Suprapubic skin (tissue), 4 donors: ENCODE data around the gene MTF1. TPM values are rescaled to one million over a fixed set of nuclear protein-coding genes. Genes with fewer than 3 reads are reported as not detected.

ENCODE experiments used
- DNase-seq, 2 donors: peaks; one replicate each; pipeline ENCODE4 v3.0.0-alpha.2; 2019; ENCODE audit warnings: low spot score in 2 of 2
- H3K27ac ChIP-seq: fragments of 200-600 bp; sonication (generic); one replicate; pipeline ENCODE4 v1.5.1; 2019
- H3K27me3 ChIP-seq: fragments of 200-600 bp; sonication (generic); one replicate; pipeline ENCODE4 v1.5.1; 2019
- H3K36me3 ChIP-seq: fragments of 200-600 bp; sonication (generic); one replicate; pipeline ENCODE4 v1.5.1; 2019
- H3K4me1 ChIP-seq: fragments of 200-600 bp; sonication (generic); one replicate; pipeline ENCODE4 v1.5.1; 2019
- H3K4me3 ChIP-seq: fragments of 200-600 bp; sonication (generic); one replicate; pipeline ENCODE4 v1.5.1; 2019; ENCODE audit warnings: mild to moderate bottlenecking
- H3K9me3 ChIP-seq: fragments of 200-600 bp; sonication (generic); one replicate; pipeline ENCODE4 v1.5.1; 2019
- CTCF ChIP-seq, 2 donors: fragments of 200-600 bp in 1 of 2; fragments of 450-650 bp in 1 of 2; sonication (generic) in 1 of 2; IDR thresholded peaks; one replicate each; pipeline ENCODE4 v1.5.1; 2016 to 2019; ENCODE audit warnings: antibody characterized with exemption in 2 of 2, mild to moderate bottlenecking in 1 of 2, moderate library complexity in 1 of 2
- EP300 ChIP-seq: sonication (generic); formaldehyde crosslinking; IDR thresholded peaks from one replicate; pipeline ENCODE4 v1.6.1; 2017; ENCODE audit warnings: antibody characterized with exemption
- POLR2A ChIP-seq, 2 donors: fragments of 450-650 bp; IDR thresholded peaks; one replicate each; pipeline ENCODE4 v1.6.1; 2017; ENCODE audit warnings: antibody characterized with exemption in 2 of 2, mild to moderate bottlenecking in 2 of 2, moderate library complexity in 2 of 2
- POLR2AphosphoS5 ChIP-seq, 3 donors: sonication (generic); formaldehyde crosslinking; IDR thresholded peaks; one replicate each; pipeline ENCODE4 v1.6.1; 2017; ENCODE audit warnings: antibody characterized with exemption in 3 of 3
- WGBS: methylation state at CpG from one replicate; pipeline ENCODE4 v1.1.5; 2018; 5-methylcytosine and 5-hydroxymethylcytosine counted together
- total RNA-seq, 4 donors: library from RNA; depleted of rRNA; stranded (reverse); fragments of >200 nt; gene quantifications; one replicate each; pipeline ENCODE4 v1.1.0, GENCODE V29; 2016

Gene MTF1
- total RNA-seq, 4 donors from 2014 or later: 8.8 to 13.5 (median 11.2) TPM

- H3K27me3 ChIP-seq: no peaks in the 10 kb centered on the region
- no peak overlapping the region for H3K4me3 ChIP-seq
- H3K27ac ChIP-seq: no peak overlapping the region
- no peaks in the 10 kb centered on the region for H3K4me1 ChIP-seq
- TF ChIP-seq POLR2A (IDR thresholded peaks at IDR 0.05) (no peak), POLR2AphosphoS5 (IDR thresholded peaks at IDR 0.05) (no peak), EP300 (no peak), CTCF (IDR thresholded peaks at IDR 0.05) (no peak)
- DNase-seq: no peak
- H3K36me3 ChIP-seq: peaks cover 49% of the 10 kb centered on the region
- WGBS: 76% methylated on average over 1 of the region's 1 CpG
- H3K9me3 ChIP-seq: no peaks in the 10 kb centered on the region
Observed at GRCh38 chr1:37840711-37841110, 18.7 kb downstream of the MTF1 start.

GRCh38 chr1:37839676-37840075 lies 19.7 kb downstream of the MTF1 start:
- no peak overlapping the region for H3K27ac ChIP-seq
- H3K4me1 ChIP-seq: no peaks in the 10 kb centered on the region
- H3K9me3 ChIP-seq: no peaks in the 10 kb centered on the region
- 97% methylated on average over 10 of the region's 10 CpGs for WGBS
- H3K27me3 ChIP-seq: no peaks in the 10 kb centered on the region
- DNase-seq: no peak
- H3K36me3 ChIP-seq: peaks cover 60% of the 10 kb centered on the region
- H3K4me3 ChIP-seq: no peak overlapping the region
- no peak for TF ChIP-seq EP300
- TF ChIP-seq CTCF (IDR thresholded peaks at IDR 0.05): no peak
- no peak for TF ChIP-seq POLR2A (IDR thresholded peaks at IDR 0.05)
- TF ChIP-seq POLR2AphosphoS5 (IDR thresholded peaks at IDR 0.05): no peak

- H3K9me3 ChIP-seq: no peaks in the 10 kb centered on the region
- no peak overlapping the region for H3K27ac ChIP-seq
- H3K27me3 ChIP-seq: no peaks in the 10 kb centered on the region
- H3K4me1 ChIP-seq: no peaks in the 10 kb centered on the region
- WGBS: 83% methylated on average over 3 of the region's 3 CpGs
- no peak for TF ChIP-seq POLR2A (IDR thresholded peaks at IDR 0.05)
- no peak for TF ChIP-seq POLR2AphosphoS5 (IDR thresholded peaks at IDR 0.05)
- TF ChIP-seq EP300: no peak
- TF ChIP-seq CTCF (IDR thresholded peaks at IDR 0.05): no peak
- DNase-seq: no peak
- H3K4me3 ChIP-seq: no peak overlapping the region
- peaks cover 86% of the 10 kb centered on the region for H3K36me3 ChIP-seq
Observed at GRCh38 chr1:37836788-37837187, 22.6 kb downstream of the MTF1 start.

GRCh38 chr1:37831809-37832208 lies 27.6 kb downstream of the MTF1 start:
- no peak for TF ChIP-seq EP300
- no peak for TF ChIP-seq POLR2A (IDR thresholded peaks at IDR 0.05)
- TF ChIP-seq CTCF (IDR thresholded peaks at IDR 0.05): no peak
- no peak for TF ChIP-seq POLR2AphosphoS5 (IDR thresholded peaks at IDR 0.05)
- H3K4me3 ChIP-seq: no peak overlapping the region
- DNase-seq: no peak
- peaks cover 89% of the 10 kb centered on the region for H3K36me3 ChIP-seq
- 93% methylated on average over 2 of the region's 2 CpGs for WGBS
- H3K27me3 ChIP-seq: no peaks in the 10 kb centered on the region
- no peak overlapping the region for H3K27ac ChIP-seq
- no peaks in the 10 kb centered on the region for H3K9me3 ChIP-seq
- H3K4me1 ChIP-seq: no peaks in the 10 kb centered on the region

- Histone ChIP-seq H3K36me3 (peaks cover 86% of the 10 kb centered on the region), H3K27ac (no peak overlapping the region), H3K27me3 (no peaks in the 10 kb centered on the region), H3K4me3 (no peak overlapping the region), H3K4me1 (no peaks in the 10 kb centered on the region), H3K9me3 (no peaks in the 10 kb centered on the region)
- DNase-seq: no peak
- WGBS: 97% methylated on average over 4 of the region's 4 CpGs
- TF ChIP-seq EP300 (no peak), POLR2AphosphoS5 (IDR thresholded peaks at IDR 0.05) (no peak), POLR2A (IDR thresholded peaks at IDR 0.05) (no peak), CTCF (IDR thresholded peaks at IDR 0.05) (no peak)
Observed at GRCh38 chr1:37831109-37831508, 28.3 kb downstream of the MTF1 start.
